ENCODE measurements around the gene USP53.

DNA sequence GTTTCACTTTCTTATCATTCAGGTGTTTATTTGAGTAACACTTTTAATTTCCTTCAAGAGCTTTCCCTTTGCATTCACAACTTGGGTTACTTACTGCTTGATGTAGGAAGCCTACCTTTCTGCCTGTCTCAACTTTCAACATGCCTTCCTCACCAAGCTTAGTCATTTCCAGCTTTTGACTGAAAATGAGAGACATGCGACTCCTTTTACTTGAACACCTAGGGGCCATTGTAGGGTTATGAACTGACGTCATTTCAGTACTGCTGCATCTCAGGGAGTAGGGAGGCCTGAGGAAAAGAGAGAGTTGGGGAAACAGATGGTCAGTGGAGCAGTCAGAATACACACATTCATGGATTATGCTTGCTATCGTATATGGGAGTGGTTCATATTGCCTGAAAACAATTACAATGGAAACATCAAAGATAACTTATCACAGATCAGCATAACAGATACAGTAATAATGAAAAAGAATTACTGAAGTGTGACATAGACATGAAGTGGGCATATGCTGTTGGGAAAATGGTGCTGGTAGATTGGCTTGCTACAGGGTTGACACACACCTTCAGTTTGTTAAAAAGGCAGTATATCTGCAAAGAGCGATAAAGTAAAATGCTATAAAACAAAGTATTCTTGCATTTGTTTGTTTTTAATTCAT lies 25.7 kb downstream of the USP53 start:
- TF ChIP-seq, protein P1, sequence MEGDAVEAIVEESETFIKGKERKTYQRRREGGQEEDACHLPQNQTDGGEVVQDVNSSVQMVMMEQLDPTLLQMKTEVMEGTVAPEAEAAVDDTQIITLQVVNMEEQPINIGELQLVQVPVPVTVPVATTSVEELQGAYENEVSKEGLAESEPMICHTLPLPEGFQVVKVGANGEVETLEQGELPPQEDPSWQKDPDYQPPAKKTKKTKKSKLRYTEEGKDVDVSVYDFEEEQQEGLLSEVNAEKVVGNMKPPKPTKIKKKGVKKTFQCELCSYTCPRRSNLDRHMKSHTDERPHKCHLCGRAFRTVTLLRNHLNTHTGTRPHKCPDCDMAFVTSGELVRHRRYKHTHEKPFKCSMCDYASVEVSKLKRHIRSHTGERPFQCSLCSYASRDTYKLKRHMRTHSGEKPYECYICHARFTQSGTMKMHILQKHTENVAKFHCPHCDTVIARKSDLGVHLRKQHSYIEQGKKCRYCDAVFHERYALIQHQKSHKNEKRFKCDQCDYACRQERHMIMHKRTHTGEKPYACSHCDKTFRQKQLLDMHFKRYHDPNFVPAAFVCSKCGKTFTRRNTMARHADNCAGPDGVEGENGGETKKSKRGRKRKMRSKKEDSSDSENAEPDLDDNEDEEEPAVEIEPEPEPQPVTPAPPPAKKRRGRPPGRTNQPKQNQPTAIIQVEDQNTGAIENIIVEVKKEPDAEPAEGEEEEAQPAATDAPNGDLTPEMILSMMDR (tag by site-specific recombination; IDR thresholded peaks at IDR 0.05), result no peak
- TF ChIP-seq ZNF670 (tag by site-specific recombination; IDR thresholded peaks at IDR 0.05; ENCODE audit: low read depth), result no peak
- TF ChIP-seq PRDM1 (tag by site-specific recombination; IDR thresholded peaks at IDR 0.05), result peak; percentile 84
- no peak for TF ChIP-seq ZNF660 (tag by site-specific recombination; IDR thresholded peaks at IDR 0.05)
- no peak for TF ChIP-seq ZNF274 (IDR thresholded peaks at IDR 0.05; ENCODE audit: low read length)
- no peak for TF ChIP-seq ZNF274 (tag by site-specific recombination; IDR thresholded peaks at IDR 0.05; ENCODE audit: borderline replicate concordance)
- TF ChIP-seq ZNF223 (tag by site-specific recombination; IDR thresholded peaks at IDR 0.05), result no peak
- TF ChIP-seq ZNF121 (tag by site-specific recombination; IDR thresholded peaks at IDR 0.05), result no peak
- no peak for TF ChIP-seq ZNF266 (tag by site-specific recombination; IDR thresholded peaks at IDR 0.05; ENCODE audit: low read depth)
- TF ChIP-seq, protein P2, sequence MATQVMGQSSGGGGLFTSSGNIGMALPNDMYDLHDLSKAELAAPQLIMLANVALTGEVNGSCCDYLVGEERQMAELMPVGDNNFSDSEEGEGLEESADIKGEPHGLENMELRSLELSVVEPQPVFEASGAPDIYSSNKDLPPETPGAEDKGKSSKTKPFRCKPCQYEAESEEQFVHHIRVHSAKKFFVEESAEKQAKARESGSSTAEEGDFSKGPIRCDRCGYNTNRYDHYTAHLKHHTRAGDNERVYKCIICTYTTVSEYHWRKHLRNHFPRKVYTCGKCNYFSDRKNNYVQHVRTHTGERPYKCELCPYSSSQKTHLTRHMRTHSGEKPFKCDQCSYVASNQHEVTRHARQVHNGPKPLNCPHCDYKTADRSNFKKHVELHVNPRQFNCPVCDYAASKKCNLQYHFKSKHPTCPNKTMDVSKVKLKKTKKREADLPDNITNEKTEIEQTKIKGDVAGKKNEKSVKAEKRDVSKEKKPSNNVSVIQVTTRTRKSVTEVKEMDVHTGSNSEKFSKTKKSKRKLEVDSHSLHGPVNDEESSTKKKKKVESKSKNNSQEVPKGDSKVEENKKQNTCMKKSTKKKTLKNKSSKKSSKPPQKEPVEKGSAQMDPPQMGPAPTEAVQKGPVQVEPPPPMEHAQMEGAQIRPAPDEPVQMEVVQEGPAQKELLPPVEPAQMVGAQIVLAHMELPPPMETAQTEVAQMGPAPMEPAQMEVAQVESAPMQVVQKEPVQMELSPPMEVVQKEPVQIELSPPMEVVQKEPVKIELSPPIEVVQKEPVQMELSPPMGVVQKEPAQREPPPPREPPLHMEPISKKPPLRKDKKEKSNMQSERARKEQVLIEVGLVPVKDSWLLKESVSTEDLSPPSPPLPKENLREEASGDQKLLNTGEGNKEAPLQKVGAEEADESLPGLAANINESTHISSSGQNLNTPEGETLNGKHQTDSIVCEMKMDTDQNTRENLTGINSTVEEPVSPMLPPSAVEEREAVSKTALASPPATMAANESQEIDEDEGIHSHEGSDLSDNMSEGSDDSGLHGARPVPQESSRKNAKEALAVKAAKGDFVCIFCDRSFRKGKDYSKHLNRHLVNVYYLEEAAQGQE (tag by site-specific recombination; IDR thresholded peaks at IDR 0.05), result no peak
- TF ChIP-seq ZBTB11 (tag by site-specific recombination; conservative IDR thresholded peaks at IDR 0.05; ENCODE audit: low read depth), result no peak
- TF ChIP-seq KLF10 (tag by site-specific recombination; IDR thresholded peaks at IDR 0.05), result no peak
- no peak for TF ChIP-seq YY1 (tag by site-specific recombination; IDR thresholded peaks at IDR 0.05)
- no peak for TF ChIP-seq GFI1B (tag by site-specific recombination; IDR thresholded peaks at IDR 0.05)
